ENCODE measurements around the gene VPREB3. TPM values are rescaled to one million over a fixed set of nuclear protein-coding genes. Genes with fewer than 3 reads are reported as not detected.
"Not testable (repeated sequence)": the region's sequence is repeated elsewhere in the genome, so short reads cannot be mapped to it uniquely, and the experiment has no call there.

The VPREB3 gene
- total RNA-seq, 2 donors from 2014 or later = not detected

DNA sequence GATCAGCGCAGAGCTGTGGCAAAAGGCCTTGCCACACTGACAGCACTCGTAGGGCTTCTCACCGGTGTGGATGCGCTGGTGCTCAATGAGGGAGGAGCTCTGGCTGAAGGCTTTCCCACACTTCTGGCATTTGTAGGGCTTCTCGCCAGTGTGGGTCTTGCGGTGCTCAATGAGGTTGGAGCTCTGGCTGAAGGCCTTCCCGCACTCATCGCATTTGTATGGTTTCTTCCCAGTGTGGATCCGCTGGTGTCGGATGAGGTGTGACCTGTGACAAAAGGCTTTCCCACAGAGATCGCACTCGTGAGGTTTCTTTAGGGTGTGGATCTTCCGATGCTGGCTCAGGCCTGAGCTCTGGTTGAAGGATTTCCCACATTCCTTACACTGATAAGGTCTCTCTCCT is 10.2 kb downstream of the VPREB3 start:
- Histone ChIP-seq H3K4me1 (replicated peaks) (no peaks in the 10 kb centered on the region), H3K4me3 (no peak overlapping the region), H3K27ac (no peak overlapping the region), H3K27me3 (replicated peaks; ENCODE audit: insufficient read depth) (no peaks in the 10 kb centered on the region), H3K36me3 (peaks cover 9 to 19% of the 10 kb centered on the region in 2 donors), H3K9me3 (no peaks in the 10 kb centered on the region)
- WGBS = 96% methylated on average over 13 of the region's 13 CpGs
- no peak for TF ChIP-seq POLR2A (IDR thresholded peaks at IDR 0.05)
- TF ChIP-seq, protein P1, sequence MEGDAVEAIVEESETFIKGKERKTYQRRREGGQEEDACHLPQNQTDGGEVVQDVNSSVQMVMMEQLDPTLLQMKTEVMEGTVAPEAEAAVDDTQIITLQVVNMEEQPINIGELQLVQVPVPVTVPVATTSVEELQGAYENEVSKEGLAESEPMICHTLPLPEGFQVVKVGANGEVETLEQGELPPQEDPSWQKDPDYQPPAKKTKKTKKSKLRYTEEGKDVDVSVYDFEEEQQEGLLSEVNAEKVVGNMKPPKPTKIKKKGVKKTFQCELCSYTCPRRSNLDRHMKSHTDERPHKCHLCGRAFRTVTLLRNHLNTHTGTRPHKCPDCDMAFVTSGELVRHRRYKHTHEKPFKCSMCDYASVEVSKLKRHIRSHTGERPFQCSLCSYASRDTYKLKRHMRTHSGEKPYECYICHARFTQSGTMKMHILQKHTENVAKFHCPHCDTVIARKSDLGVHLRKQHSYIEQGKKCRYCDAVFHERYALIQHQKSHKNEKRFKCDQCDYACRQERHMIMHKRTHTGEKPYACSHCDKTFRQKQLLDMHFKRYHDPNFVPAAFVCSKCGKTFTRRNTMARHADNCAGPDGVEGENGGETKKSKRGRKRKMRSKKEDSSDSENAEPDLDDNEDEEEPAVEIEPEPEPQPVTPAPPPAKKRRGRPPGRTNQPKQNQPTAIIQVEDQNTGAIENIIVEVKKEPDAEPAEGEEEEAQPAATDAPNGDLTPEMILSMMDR (IDR thresholded peaks at IDR 0.05) = no peak
- TF ChIP-seq POLR2AphosphoS5 (IDR thresholded peaks at IDR 0.05) = no peak
- intact Hi-C loops (cut with DNase I) = no loop called here
- DNase-seq (ENCODE audit: low spot score) = no peak

DNA sequence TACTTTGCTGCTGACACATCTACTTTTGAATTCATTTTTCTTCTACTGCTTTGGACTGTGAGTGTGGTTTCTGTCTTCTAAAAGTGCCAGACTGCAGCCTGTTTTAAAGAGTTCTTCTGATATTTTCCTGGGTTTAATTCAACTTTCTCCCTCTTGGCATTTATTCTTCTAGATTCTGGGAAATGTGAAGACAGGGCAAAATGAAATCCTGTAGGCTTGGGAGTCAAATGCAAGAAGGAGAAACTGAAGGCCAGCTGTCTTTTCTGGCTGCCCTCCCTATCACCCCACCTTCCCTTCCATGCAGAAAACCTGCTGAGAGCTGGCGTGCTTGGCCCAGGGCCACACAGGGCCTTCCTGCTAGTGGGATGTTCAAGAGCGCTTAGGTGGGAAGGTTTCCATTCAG is 10.9 kb downstream of the VPREB3 start:
- no peaks in the 10 kb centered on the region for H3K27me3 ChIP-seq (replicated peaks; ENCODE audit: insufficient read depth)
- no peaks in the 10 kb centered on the region for H3K9me3 ChIP-seq
- H3K27ac ChIP-seq = no peak overlapping the region
- TF ChIP-seq POLR2AphosphoS5 (IDR thresholded peaks at IDR 0.05) = no peak
- TF ChIP-seq, protein P1 (IDR thresholded peaks at IDR 0.05) = no peak
- H3K4me3 ChIP-seq = no peak overlapping the region
- intact Hi-C loops (cut with DNase I) = no loop called here
- DNase-seq (ENCODE audit: low spot score) = no peak
- H3K36me3 ChIP-seq = peaks cover 9 to 19% of the 10 kb centered on the region in 2 donors
- WGBS = 57% methylated on average over 2 of the region's 2 CpGs
- no peaks in the 10 kb centered on the region for H3K4me1 ChIP-seq (replicated peaks)

DNA sequence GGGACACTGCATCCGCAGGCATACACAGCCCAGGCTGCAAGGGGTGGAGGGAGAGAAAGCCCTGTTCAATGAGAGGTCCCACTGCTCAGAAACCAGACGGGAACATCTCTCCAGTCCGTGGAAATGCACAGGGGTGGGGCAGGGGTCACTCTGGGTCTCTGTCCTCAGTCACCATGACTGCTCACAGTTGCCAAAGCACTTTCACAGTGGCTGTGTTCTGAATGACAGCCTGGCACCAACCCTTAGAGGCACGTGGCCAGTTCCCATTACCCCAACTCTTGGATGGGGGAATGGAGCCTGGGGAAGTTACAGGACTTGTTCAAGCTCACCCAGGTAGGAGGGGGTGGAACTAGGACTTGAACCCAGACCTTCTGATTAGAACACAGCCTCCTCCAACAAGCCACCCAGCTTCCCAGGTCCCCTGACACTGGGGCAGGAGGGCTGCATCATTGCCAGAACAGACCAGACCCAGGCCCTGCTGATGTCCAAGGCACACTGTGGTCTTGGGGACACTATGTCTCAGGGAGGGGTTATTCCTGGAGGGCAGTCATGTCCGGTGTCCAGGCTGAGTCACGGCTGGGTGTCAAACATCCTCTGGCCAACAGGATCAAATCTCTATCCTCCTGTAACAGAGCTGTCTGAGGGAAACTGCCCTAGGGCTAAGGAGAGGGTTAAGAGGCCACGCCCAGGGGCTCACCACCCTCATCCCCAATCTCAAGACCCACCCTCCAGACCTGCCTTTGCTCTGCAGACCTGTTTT is 11.5 kb downstream of the VPREB3 start:
- TF ChIP-seq, protein P1 (IDR thresholded peaks at IDR 0.05) = no peak
- no peak for TF ChIP-seq POLR2A (IDR thresholded peaks at IDR 0.05)
- no peak for TF ChIP-seq POLR2AphosphoS5 (IDR thresholded peaks at IDR 0.05)
- H3K27me3 ChIP-seq (replicated peaks; ENCODE audit: insufficient read depth) = no peaks in the 10 kb centered on the region
- H3K4me3 ChIP-seq = no peak overlapping the region
- WGBS = 57% methylated on average over 7 of the region's 7 CpGs
- H3K27ac ChIP-seq = no peak overlapping the region
- no peak for DNase-seq (ENCODE audit: low spot score)
- intact Hi-C loops (cut with DNase I) = no loop called here
- peaks cover 9 to 19% of the 10 kb centered on the region in 2 donors for H3K36me3 ChIP-seq
- H3K9me3 ChIP-seq = no peaks in the 10 kb centered on the region
- no peaks in the 10 kb centered on the region for H3K4me1 ChIP-seq (replicated peaks)

DNA sequence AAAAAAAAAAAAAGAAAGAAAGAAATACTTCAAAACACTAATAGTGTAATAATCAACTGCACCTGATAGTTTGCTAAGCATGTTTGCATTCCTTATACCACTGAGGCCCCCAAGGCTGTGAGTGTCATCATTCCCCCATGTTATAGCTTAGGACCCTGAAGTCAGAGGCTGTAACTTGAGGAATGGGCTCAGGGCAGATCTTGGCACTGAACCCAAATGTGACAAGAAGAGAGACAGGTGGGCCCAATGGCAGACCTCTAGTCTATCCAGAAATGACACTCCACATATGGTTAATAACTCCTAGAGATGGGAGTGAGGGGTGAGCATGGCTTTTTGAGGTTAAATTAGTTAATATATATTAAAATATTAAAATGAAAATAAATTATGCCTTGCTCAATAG is 16.5 kb downstream of the VPREB3 start:
- TF ChIP-seq POLR2A (IDR thresholded peaks at IDR 0.05) (no peak), POLR2AphosphoS5 (IDR thresholded peaks at IDR 0.05) (no peak)
- TF ChIP-seq, protein P1 (IDR thresholded peaks at IDR 0.05) = no peak
- no peak overlapping the region for H3K27ac ChIP-seq
- H3K9me3 ChIP-seq = no peaks in the 10 kb centered on the region
- DNase-seq (ENCODE audit: low spot score) = no peak
- H3K4me1 ChIP-seq (replicated peaks) = no peaks in the 10 kb centered on the region
- intact Hi-C loops (cut with DNase I) = no loop called here
- no peak overlapping the region for H3K4me3 ChIP-seq
- no peaks in the 10 kb centered on the region for H3K27me3 ChIP-seq (replicated peaks; ENCODE audit: insufficient read depth)
- H3K36me3 ChIP-seq = no peaks in the 10 kb centered on the region

DNA sequence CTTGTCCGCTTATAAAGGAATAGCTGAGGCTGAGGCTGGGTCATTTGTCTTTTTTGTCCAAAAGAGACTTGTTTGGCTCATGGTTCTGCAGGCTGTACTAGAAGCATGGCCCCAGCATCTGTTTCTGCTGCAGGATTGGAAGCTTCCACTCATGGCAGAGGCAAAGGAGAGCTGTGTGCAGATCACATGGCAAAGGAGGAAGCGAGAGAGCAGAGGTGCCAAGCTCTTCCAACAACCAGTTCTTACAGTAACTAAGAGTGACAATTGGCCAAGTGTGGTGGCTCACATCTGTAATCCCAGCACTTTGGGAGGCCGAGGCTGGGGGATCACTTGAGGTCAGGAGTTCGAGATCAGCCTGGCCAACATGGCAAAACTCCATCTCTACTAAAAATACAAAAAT is 26.1 kb downstream of the VPREB3 start:
- H3K4me1 ChIP-seq (replicated peaks); H3K27ac ChIP-seq; H3K36me3 ChIP-seq; DNase-seq (ENCODE audit: low spot score); intact Hi-C loops (cut with DNase I); H3K9me3 ChIP-seq; H3K4me3 ChIP-seq; H3K27me3 ChIP-seq (replicated peaks; ENCODE audit: insufficient read depth): not testable (repeated sequence)
- WGBS = 91% methylated on average over 4 of the region's 4 CpGs
